BLaER1 treated with 17β-estradiol and CSF1 and Interleukin-3, amounts not matched to agents 10 nM and 100 nM (cell line): ENCODE results near the gene MFSD1.
A peak's percentile ranks its signal among the peaks of the same experiment; 100 is the strongest.

Experiments
- H3K27ac ChIP-seq, 11 experiments: shearing (Covaris generic); formaldehyde crosslinking; 2 replicates each; pipeline ENCODE4 v1.8.1; 2022
- H3K27me3 ChIP-seq, 11 experiments: shearing (Covaris generic); formaldehyde crosslinking; 2 replicates each; pipeline ENCODE4 v1.8.1; 2022
- H3K36me3 ChIP-seq, 11 experiments: shearing (Covaris generic); formaldehyde crosslinking; 2 replicates each; pipeline ENCODE4 v1.8.1; 2022
- H3K4me1 ChIP-seq, 10 experiments: shearing (Covaris generic); formaldehyde crosslinking; 2 replicates each; pipeline ENCODE4 v1.8.1; 2022
- H3K4me2 ChIP-seq, 11 experiments: shearing (Covaris generic); formaldehyde crosslinking; 2 replicates each; pipeline ENCODE4 v1.8.1; 2022
- H3K4me3 ChIP-seq, 10 experiments: shearing (Covaris generic); formaldehyde crosslinking; 2 replicates each; pipeline ENCODE4 v1.8.1; 2022
- H3K9ac ChIP-seq, 11 experiments: shearing (Covaris generic); formaldehyde crosslinking; 2 replicates each; pipeline ENCODE4 v1.8.1; 2022
- H3K9me3 ChIP-seq, 11 experiments: shearing (Covaris generic); formaldehyde crosslinking; replicated peaks in 1 of 11; 2 replicates each; pipeline ENCODE4 v1.8.1; 2022
- H4K20me1 ChIP-seq, 11 experiments: shearing (Covaris generic); formaldehyde crosslinking; 2 replicates each; pipeline ENCODE4 v1.8.1; 2022
- Cebpa-rat ChIP-seq, 11 experiments: shearing (Covaris generic); IDR thresholded peaks; 2 replicates each; pipeline ENCODE4 v1.8.1; 2022

MFSD1 gene

DNA sequence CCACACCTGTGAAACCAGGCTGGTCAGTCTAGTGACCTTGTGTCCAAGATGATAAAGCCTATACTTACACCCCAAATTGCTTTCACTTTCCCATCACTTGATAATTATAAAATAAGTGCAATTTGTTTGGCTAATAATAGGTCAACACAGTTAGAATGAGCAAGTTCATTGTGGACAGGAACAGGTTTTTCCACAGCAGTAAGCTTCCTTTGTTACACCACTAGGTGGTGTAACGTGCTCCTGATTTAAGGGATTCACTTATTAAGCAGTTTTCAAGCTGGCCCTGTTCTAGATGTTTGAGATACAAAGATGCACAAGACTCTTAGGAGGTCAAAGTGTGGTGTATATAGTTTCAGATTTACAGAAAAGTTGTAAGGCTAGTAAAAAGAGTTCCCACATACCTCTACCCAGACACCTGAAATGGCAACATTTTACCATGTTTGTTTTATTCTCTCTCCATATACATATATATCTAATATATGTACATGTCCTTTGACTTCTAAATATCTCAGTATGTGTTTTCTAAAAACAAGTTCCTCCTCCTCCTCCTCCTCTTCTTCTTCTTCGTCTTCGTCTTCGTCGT, 6.8 kb upstream of the MFSD1 start:
- no peaks in the 10 kb centered on the region for H3K27me3 ChIP-seq
- peaks cover 0 to 5% (median 0%) of the 10 kb centered on the region in 10 experiments; a peak in 2 of 20 replicates for H3K4me1 ChIP-seq
- H3K9ac ChIP-seq = no peak overlapping the region
- H4K20me1 ChIP-seq = no peaks in the 10 kb centered on the region
- no peak overlapping the region for H3K27ac ChIP-seq
- H3K4me2 ChIP-seq = no peak overlapping the region
- no peak for TF ChIP-seq Cebpa-rat (IDR thresholded peaks at IDR 0.05)
- H3K9me3 ChIP-seq = peaks cover 0 to 12% (median 0%) of the 10 kb centered on the region in 11 experiments; a peak in 5 of 22 replicates
- no peak overlapping the region for H3K4me3 ChIP-seq
- no peaks in the 10 kb centered on the region for H3K36me3 ChIP-seq

- Histone ChIP-seq H3K27me3 (no peaks in the 10 kb centered on the region), H4K20me1 (peaks cover 0 to 21% (median 0%) of the 10 kb centered on the region in 11 experiments; a peak in 6 of 22 replicates), H3K36me3 (peaks cover 7 to 23% (median 21%) of the 10 kb centered on the region in 11 experiments; a peak in 19 of 22 replicates), H3K9ac (peak overlapping the region; percentile 82 to 96 (median 94)), H3K4me2 (peak overlapping the region; percentile 77 to 96 (median 89)), H3K9me3 (no peaks in the 10 kb centered on the region), H3K27ac (peak overlapping the region; percentile 74 to 98 (median 93); a peak in 20 of 22 replicates), H3K4me3 (peak overlapping the region; percentile 68 to 94 (median 80); a peak in 19 of 20 replicates), H3K4me1 (peaks cover 20 to 36% (median 28%) of the 10 kb centered on the region in 10 experiments; a peak in 19 of 20 replicates)
- no peak for TF ChIP-seq Cebpa-rat (IDR thresholded peaks at IDR 0.05)
Measured at GRCh38 chr3:158801201-158801600, 653 bp upstream of the MFSD1 start.

- peak overlapping the region; percentile 77 to 96 (median 89) for H3K4me2 ChIP-seq
- peak overlapping the region; percentile 74 to 98 (median 93) for H3K27ac ChIP-seq
- no peaks in the 10 kb centered on the region for H3K9me3 ChIP-seq
- H3K4me3 ChIP-seq = peak overlapping the region; percentile 68 to 94 (median 80)
- peak overlapping the region; percentile 82 to 96 (median 94) for H3K9ac ChIP-seq
- peaks cover 17 to 37% (median 35%) of the 10 kb centered on the region in 11 experiments for H3K36me3 ChIP-seq
- no peaks in the 10 kb centered on the region for H3K27me3 ChIP-seq
- peaks cover 0 to 29% (median 0%) of the 10 kb centered on the region in 11 experiments; a peak in 6 of 22 replicates for H4K20me1 ChIP-seq
- peaks cover 20 to 44% (median 30%) of the 10 kb centered on the region in 10 experiments; a peak in 19 of 20 replicates for H3K4me1 ChIP-seq
- no peak for TF ChIP-seq Cebpa-rat (IDR thresholded peaks at IDR 0.05)
Measured at GRCh38 chr3:158802409-158803268, 785 bp downstream of the MFSD1 start.

DNA sequence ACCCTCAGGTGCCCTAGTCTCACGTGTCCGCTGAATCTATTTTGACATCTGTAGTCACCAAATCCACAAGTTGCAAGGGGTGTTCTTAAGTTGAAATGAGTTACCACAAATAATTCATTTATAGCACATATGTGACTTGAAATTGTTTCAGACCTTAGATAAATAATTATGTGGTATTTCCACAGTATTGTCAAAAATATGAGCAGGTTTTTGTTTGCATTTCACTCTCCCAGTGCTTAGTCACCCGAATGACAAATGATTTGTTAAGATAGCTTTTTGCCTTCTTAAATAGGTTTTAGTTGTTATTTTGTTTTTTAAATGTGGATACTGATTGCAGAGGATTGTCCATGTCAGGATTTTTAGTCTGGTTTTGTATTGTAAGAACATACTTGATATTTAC, 2.6 kb downstream of the MFSD1 start:
- Histone ChIP-seq H3K4me2 (peak overlapping the region in 7 of 11 experiments; percentile 77 to 96 (median 89); a peak in 12 of 22 replicates), H3K4me3 (peak overlapping the region in 5 of 10 experiments; percentile 68 to 88 (median 81); a peak in 8 of 20 replicates)
- TF ChIP-seq Cebpa-rat (IDR thresholded peaks at IDR 0.05) = no peak

GRCh38 chr3:158808697-158809096, 6.8 kb downstream of the MFSD1 start:
- TF ChIP-seq Cebpa-rat (IDR thresholded peaks at IDR 0.05) = no peak
- Histone ChIP-seq H3K36me3 (peaks cover 70 to 98% (median 93%) of the 10 kb centered on the region in 11 experiments), H3K9ac (peak overlapping the region in 5 of 11 experiments; percentile 64 to 94 (median 70); a peak in 8 of 22 replicates), H3K9me3 (no peaks in the 10 kb centered on the region), H3K4me2 (peak overlapping the region in 6 of 11 experiments; percentile 38 to 90 (median 84); a peak in 12 of 22 replicates), H3K4me1 (peaks cover under 1 to 96% (median 54%) of the 10 kb centered on the region in 10 experiments; a peak in 17 of 20 replicates), H4K20me1 (peaks cover 0 to 29% (median 0%) of the 10 kb centered on the region in 11 experiments; a peak in 8 of 22 replicates), H3K4me3 (peak overlapping the region in 3 of 10 experiments; percentile 25 to 33 (median 27); a peak in 4 of 20 replicates), H3K27me3 (no peaks in the 10 kb centered on the region), H3K27ac (peak overlapping the region in 7 of 11 experiments; percentile 63 to 94 (median 86); a peak in 14 of 22 replicates)

More for the DNA sequence above, 2.6 kb downstream of the MFSD1 start:
- Histone ChIP-seq H3K36me3 (peaks cover 35 to 55% (median 53%) of the 10 kb centered on the region in 11 experiments), H3K4me1 (peaks cover 20 to 62% (median 44%) of the 10 kb centered on the region in 10 experiments), H3K9ac (peak overlapping the region in 5 of 11 experiments; percentile 27 to 96 (median 94); a peak in 8 of 22 replicates), H3K27me3 (no peaks in the 10 kb centered on the region), H4K20me1 (peaks cover 0 to 29% (median 0%) of the 10 kb centered on the region in 11 experiments; a peak in 7 of 22 replicates), H3K27ac (peak overlapping the region in 4 of 11 experiments; percentile 93 to 98 (median 98); a peak in 6 of 22 replicates), H3K9me3 (no peaks in the 10 kb centered on the region)

DNA sequence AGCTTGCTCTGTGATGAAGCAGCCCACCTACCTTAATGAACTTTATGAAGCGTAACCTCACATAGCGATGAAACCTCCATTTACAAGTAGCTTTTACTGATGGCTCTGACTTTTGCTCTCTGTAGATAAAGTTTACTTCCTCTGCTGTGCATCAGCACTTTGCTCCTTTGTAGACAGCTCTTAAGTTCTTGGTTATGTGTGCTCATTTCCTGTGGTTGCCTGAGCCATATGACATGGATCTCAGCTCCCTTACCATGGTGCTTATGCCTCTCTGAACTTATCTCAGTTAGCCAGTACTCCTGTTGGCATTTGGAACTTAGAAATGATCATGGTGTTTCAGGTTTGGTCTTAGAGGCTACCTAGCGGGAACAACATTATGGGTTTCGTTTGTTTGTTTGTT, 7.8 kb downstream of the MFSD1 start:
- peak overlapping the region in 6 of 11 experiments; percentile 47 to 94 (median 68); a peak in 12 of 22 replicates for H3K9ac ChIP-seq

GRCh38 chr3:158810823-158811724, 9.2 kb downstream of the MFSD1 start:
- H3K36me3 ChIP-seq = peaks cover 77 to 92% (median 90%) of the 10 kb centered on the region in 11 experiments
- peak overlapping the region in 4 of 10 experiments; percentile 2 to 12 (median 10); a peak in 5 of 20 replicates for H3K4me3 ChIP-seq
- no peaks in the 10 kb centered on the region for H3K27me3 ChIP-seq
- H3K9ac ChIP-seq = peak overlapping the region in 6 of 11 experiments; percentile 10 to 94 (median 68); a peak in 12 of 22 replicates
- peaks cover 0 to 91% (median 38%) of the 10 kb centered on the region in 10 experiments; a peak in 14 of 20 replicates for H3K4me1 ChIP-seq
- peak overlapping the region in 10 of 11 experiments; percentile 15 to 94 (median 78); a peak in 18 of 22 replicates for H3K27ac ChIP-seq
- H3K9me3 ChIP-seq = peaks cover 0 to 11% (median 0%) of the 10 kb centered on the region in 11 experiments; a peak in 4 of 22 replicates
- H3K4me2 ChIP-seq = peak overlapping the region in 7 of 11 experiments; percentile 38 to 90 (median 76); a peak in 14 of 22 replicates
- peaks cover 0 to 9% (median 0%) of the 10 kb centered on the region in 11 experiments; a peak in 6 of 22 replicates for H4K20me1 ChIP-seq
- TF ChIP-seq Cebpa-rat (IDR thresholded peaks at IDR 0.05) = peak in 2 of 11 experiments; percentile 40 to 76; a peak in 4 of 22 replicates

More for the DNA sequence above, 7.8 kb downstream of the MFSD1 start:
- peaks cover 0 to 6% (median 0%) of the 10 kb centered on the region in 11 experiments; a peak in 3 of 22 replicates for H3K9me3 ChIP-seq
- H3K4me1 ChIP-seq = peaks cover 0 to 100% (median 46%) of the 10 kb centered on the region in 10 experiments; a peak in 14 of 20 replicates
- H3K27me3 ChIP-seq = no peaks in the 10 kb centered on the region
- H4K20me1 ChIP-seq = peaks cover 0 to 23% (median 0%) of the 10 kb centered on the region in 11 experiments; a peak in 8 of 22 replicates
- H3K4me2 ChIP-seq = peak overlapping the region in 7 of 11 experiments; percentile 22 to 90 (median 80); a peak in 13 of 22 replicates
- H3K4me3 ChIP-seq = peak overlapping the region in 5 of 10 experiments; percentile 17 to 33 (median 25); a peak in 5 of 20 replicates
- TF ChIP-seq Cebpa-rat (IDR thresholded peaks at IDR 0.05) = no peak
- peak overlapping the region in 9 of 11 experiments; percentile 11 to 94 (median 84); a peak in 16 of 22 replicates for H3K27ac ChIP-seq
- peaks cover 79 to 100% (median 98%) of the 10 kb centered on the region in 11 experiments for H3K36me3 ChIP-seq
